H1 (cell line): Measurements from ENCODE around the gene TMEM181. TPM values are rescaled to one million over a fixed set of nuclear protein-coding genes. Genes with fewer than 3 reads are reported as not detected.

Experiments used
- ATF2 ChIP-seq: IDR thresholded peaks from 2 replicates; pipeline ENCODE4 v1.6.1; 2012; ENCODE audit warnings: low read length, inconsistent platforms
- TAF7 ChIP-seq: optimal IDR thresholded peaks from 2 replicates; pipeline ENCODE3; 2011; ENCODE audit warnings: low read depth, mild to moderate bottlenecking, inconsistent platforms, low read length, moderate library complexity, borderline replicate concordance
- polyA plus RNA-seq, 7 experiments: library from polyadenylated mRNA; depleted of rRNA in 3 of 7; stranded (reverse) in 5 of 7; unstranded in 2 of 7; fragments of >200 nt in 5 of 7; fragments of 200-250 nt in 2 of 7; gene quantifications; 1 replicate in 5 of 7; 2 replicates in 1 of 7; 4 replicates in 1 of 7; pipeline versions ENCODE4 v1.2.1 to v1.2.3, GENCODE V29; 2011 to 2013; ENCODE audit warnings: missing spikeins in 2 of 7, mixed read lengths in 2 of 7
- total RNA-seq: library from RNA; stranded (reverse); fragmentation: NEBNext Ultra II Directional; extraction: Animal tissue kit (Norgen Biotek cat#: 25700); gene quantifications from 2 replicates; pipeline ENCODE4 v1.2.1, GENCODE V29; 2021

TMEM181 gene
- total and polyA plus RNA-seq, 2 of the 8 experiments (the other 6 are each of a cell fraction or from before 2014, with no cell fraction given): 8.6 to 19.0 TPM

- TF ChIP-seq TAF7 (no peak), ATF2 (no peak)
- TF ChIP-seq, all 59 proteins: peak for 0
These were observed 27.9 kb upstream of the TMEM181 start (continued) for GRCh38 chr6:158531970-158532369.
